WTC11 (cell line): ENCODE measurements around the gene PON1. TPM values are rescaled to one million over a fixed set of nuclear protein-coding genes. Genes with fewer than 3 reads are reported as not detected.

Experiments
- ATAC-seq: fragments of 200-7000 bp; cut with Tn5 transposase; 2 replicates; pipeline ENCODE4 v1.10.0; 2021; ENCODE audit warnings: mild to moderate bottlenecking, moderate library complexity
- CTCF ChIA-PET: fragments of 300-600 bp; sonication (Branson Sonifier 250); formaldehyde crosslinking; loops from one replicate; lab custom pipeline; 2021; ENCODE audit warnings: antibody characterized with exemption; lab: Charles Lee
- POLR2A ChIA-PET: fragments of 350-600 bp; sonication (Branson Sonifier 250); formaldehyde crosslinking; loops from one replicate; lab custom pipeline; 2021; ENCODE audit warnings: antibody characterized with exemption; lab: Charles Lee
- DNase-seq: peaks from one replicate; pipeline ENCODE4 v3.0.0; 2021; ENCODE audit warnings: low spot score
- H3K27ac Mint-ChIP-seq: 2 replicates; pipeline ENCODE4 v1.8.0; 2021; ENCODE audit warnings: mixed read lengths
- H3K27me3 Mint-ChIP-seq: 2 replicates; pipeline ENCODE4 v1.8.0; 2021; ENCODE audit warnings: low read depth, mild to moderate bottlenecking, moderate library complexity, mixed read lengths
- H3K36me3 Mint-ChIP-seq: 2 replicates; pipeline ENCODE4 v1.8.0; 2021; ENCODE audit warnings: mixed read lengths
- H3K4me1 Mint-ChIP-seq: 2 replicates; pipeline ENCODE4 v1.8.0; 2022; ENCODE audit warnings: mixed read lengths
- H3K4me3 Mint-ChIP-seq: 2 replicates; pipeline ENCODE4 v1.8.0; 2021; ENCODE audit warnings: mild to moderate bottlenecking, moderate library complexity, mixed read lengths
- H3K9me3 Mint-ChIP-seq: 2 replicates; pipeline ENCODE4 v1.8.0; 2021; ENCODE audit warnings: mixed read lengths
- CBFB ChIP-seq: sonication (generic); formaldehyde crosslinking; IDR thresholded peaks from 2 replicates; pipeline ENCODE4 v1.8.1; 2022; ENCODE audit warnings: mild to moderate bottlenecking, low read depth, missing genetic modification reagents
- CREM ChIP-seq: sonication (generic); formaldehyde crosslinking; IDR thresholded peaks from 2 replicates; pipeline ENCODE4 v1.8.1; 2022; ENCODE audit warnings: mild to moderate bottlenecking, missing genetic modification reagents, moderate library complexity
- FOXK1 ChIP-seq: sonication (generic); formaldehyde crosslinking; IDR thresholded peaks from 2 replicates; pipeline ENCODE4 v1.8.0; 2022; ENCODE audit warnings: mild to moderate bottlenecking, moderate library complexity, missing genetic modification reagents
- GABPB1 ChIP-seq: sonication (generic); formaldehyde crosslinking; IDR thresholded peaks from 2 replicates; pipeline ENCODE4 v1.8.1; 2023; ENCODE audit warnings: mild to moderate bottlenecking, missing genetic modification reagents
- IRF2 ChIP-seq: sonication (generic); formaldehyde crosslinking; IDR thresholded peaks from 2 replicates; pipeline ENCODE4 v1.8.0; 2022; ENCODE audit warnings: low read depth, missing genetic modification reagents, borderline replicate concordance
- NR2C2 ChIP-seq: sonication (generic); formaldehyde crosslinking; IDR thresholded peaks from 2 replicates; pipeline ENCODE4 v1.8.0; 2022; ENCODE audit warnings: mild to moderate bottlenecking, missing genetic modification reagents
- RELA ChIP-seq: sonication (generic); formaldehyde crosslinking; IDR thresholded peaks from 2 replicates; pipeline ENCODE4 v1.8.1; 2022; ENCODE audit warnings: missing genetic modification reagents, mild to moderate bottlenecking, borderline replicate concordance
- RORB ChIP-seq: fragments of 250-450 bp; sonication (Bioruptor Pico); IDR thresholded peaks from 2 replicates; pipeline ENCODE4 v1.9.0; 2021; ENCODE audit warnings: mild to moderate bottlenecking
- SMAD4 ChIP-seq: sonication (generic); formaldehyde crosslinking; IDR thresholded peaks from 2 replicates; pipeline ENCODE4 v1.8.0; 2022; ENCODE audit warnings: mild to moderate bottlenecking, missing genetic modification reagents
- TEAD1 ChIP-seq: sonication (generic); formaldehyde crosslinking; IDR thresholded peaks from 2 replicates; pipeline ENCODE4 v1.8.0; 2022; ENCODE audit warnings: mild to moderate bottlenecking, missing genetic modification reagents
- TP53 ChIP-seq: sonication (generic); formaldehyde crosslinking; IDR thresholded peaks from 2 replicates; pipeline ENCODE4 v1.8.1; 2023; ENCODE audit warnings: mild to moderate bottlenecking, missing genetic modification reagents
- ZNF232 ChIP-seq: sonication (generic); formaldehyde crosslinking; IDR thresholded peaks from 2 replicates; pipeline ENCODE4 v1.8.0; 2022; ENCODE audit warnings: mild to moderate bottlenecking, missing genetic modification reagents
- ZNF263 ChIP-seq: sonication (generic); formaldehyde crosslinking; IDR thresholded peaks from 2 replicates; pipeline ENCODE4 v1.8.1; 2022; ENCODE audit warnings: low read depth, mild to moderate bottlenecking, moderate library complexity, missing genetic modification reagents
- ZNF671 ChIP-seq: fragments of 250-450 bp; sonication (Bioruptor Pico); IDR thresholded peaks from 2 replicates; pipeline ENCODE4 v1.8.0; 2021; ENCODE audit warnings: mild to moderate bottlenecking
- total RNA-seq: library from RNA; stranded (reverse); gene quantifications from 3 replicates; pipeline ENCODE4 v1.2.3, GENCODE V29; 2021
- TF ChIP-seq, protein P1 (sequence below): sonication (generic); formaldehyde crosslinking; IDR thresholded peaks from 2 replicates; pipeline ENCODE4 v1.8.1; 2023; ENCODE audit warnings: mild to moderate bottlenecking, missing genetic modification reagents, borderline replicate concordance
- TF ChIP-seq, protein P2 (sequence below): sonication (generic); formaldehyde crosslinking; conservative IDR thresholded peaks from 2 replicates; pipeline ENCODE4 v1.8.1; 2023; ENCODE audit warnings: mild to moderate bottlenecking, low read depth, missing genetic modification reagents, moderate library complexity
- TF ChIP-seq, protein P3 (sequence below): fragments of 250-450 bp; sonication (Bioruptor Pico); IDR thresholded peaks from 2 replicates; pipeline ENCODE4 v1.9.0; 2021; ENCODE audit warnings: moderate library complexity, mild to moderate bottlenecking, inconsistent platforms, borderline replicate concordance
- TF ChIP-seq, protein P4 (sequence below): sonication (generic); formaldehyde crosslinking; IDR thresholded peaks from 2 replicates; pipeline ENCODE4 v1.8.0; 2022; ENCODE audit warnings: mild to moderate bottlenecking, missing genetic modification reagents
- TF ChIP-seq, protein P5 (sequence below): sonication (generic); formaldehyde crosslinking; IDR thresholded peaks from 2 replicates; pipeline ENCODE4 v1.8.1; 2022; ENCODE audit warnings: missing genetic modification reagents, borderline replicate concordance
- TF ChIP-seq, protein P6 (sequence below): fragments of 250-450 bp; sonication (Bioruptor Pico); IDR thresholded peaks from 2 replicates; pipeline ENCODE4 v1.9.0; 2021; ENCODE audit warnings: mild to moderate bottlenecking, borderline replicate concordance

Gene PON1
- total RNA-seq, 1 experiment from 2014 or later: 0.26 TPM

DNA sequence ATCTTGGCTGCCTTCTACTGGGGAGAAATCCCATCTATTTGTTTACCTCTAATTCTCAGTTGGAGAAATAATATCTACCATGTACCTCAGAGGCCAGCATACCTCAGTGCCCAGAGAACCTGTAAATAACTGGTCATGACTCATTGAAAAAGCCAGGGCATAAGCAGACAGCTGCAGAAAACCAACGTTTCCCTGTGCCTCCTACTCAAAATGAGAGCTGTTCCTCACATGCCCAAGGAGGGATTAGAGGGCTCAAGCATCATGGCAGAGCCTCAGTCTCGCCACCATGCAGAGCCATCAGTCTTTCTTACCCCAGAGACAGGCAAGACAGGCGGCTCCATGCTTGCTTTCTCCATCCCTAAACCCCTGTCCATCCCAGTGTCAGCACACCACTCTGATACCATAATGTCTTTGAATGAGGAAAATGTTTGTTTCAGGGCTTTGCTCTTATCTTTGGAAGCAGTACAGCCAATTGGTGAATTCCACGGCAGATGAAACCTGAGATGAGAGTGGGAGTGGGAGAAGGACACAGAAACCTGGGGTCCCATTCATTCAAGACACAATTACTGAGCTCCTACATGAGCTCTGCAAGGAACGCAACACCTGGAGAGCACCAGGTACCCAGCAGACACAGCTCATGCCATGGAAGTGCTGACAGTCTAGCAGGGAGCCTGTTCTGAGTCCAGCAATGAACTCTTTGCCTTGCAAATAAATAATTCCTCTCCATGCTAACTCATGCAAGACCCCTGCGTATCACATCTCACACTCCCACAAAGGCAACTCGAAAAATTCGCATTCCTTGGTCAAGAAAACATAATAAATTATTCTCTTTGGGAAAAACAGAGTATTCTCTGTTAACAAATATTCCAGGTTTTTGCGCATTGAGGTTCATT, 21.1 kb downstream of the PON1 start:
- H3K4me1 Mint-ChIP-seq: peaks cover 3% of the 10 kb centered on the region; the same call in 1 of the 2 replicates
- H3K27me3 Mint-ChIP-seq: no peaks in the 10 kb centered on the region
- no peaks in the 10 kb centered on the region for H3K36me3 Mint-ChIP-seq
- ChIA-PET CTCF (interaction anchor here (1.1 kb wide), 1 partner anchor 93 kb away, joined by 4 read pairs; the partner anchor contains the start of gene PON3), POLR2A (no interaction called here)
- ATAC-seq (no peak), DNase-seq (no peak)
- no peak overlapping the region for H3K4me3 Mint-ChIP-seq
- H3K27ac Mint-ChIP-seq: no peak overlapping the region
- TF ChIP-seq, protein P1, sequence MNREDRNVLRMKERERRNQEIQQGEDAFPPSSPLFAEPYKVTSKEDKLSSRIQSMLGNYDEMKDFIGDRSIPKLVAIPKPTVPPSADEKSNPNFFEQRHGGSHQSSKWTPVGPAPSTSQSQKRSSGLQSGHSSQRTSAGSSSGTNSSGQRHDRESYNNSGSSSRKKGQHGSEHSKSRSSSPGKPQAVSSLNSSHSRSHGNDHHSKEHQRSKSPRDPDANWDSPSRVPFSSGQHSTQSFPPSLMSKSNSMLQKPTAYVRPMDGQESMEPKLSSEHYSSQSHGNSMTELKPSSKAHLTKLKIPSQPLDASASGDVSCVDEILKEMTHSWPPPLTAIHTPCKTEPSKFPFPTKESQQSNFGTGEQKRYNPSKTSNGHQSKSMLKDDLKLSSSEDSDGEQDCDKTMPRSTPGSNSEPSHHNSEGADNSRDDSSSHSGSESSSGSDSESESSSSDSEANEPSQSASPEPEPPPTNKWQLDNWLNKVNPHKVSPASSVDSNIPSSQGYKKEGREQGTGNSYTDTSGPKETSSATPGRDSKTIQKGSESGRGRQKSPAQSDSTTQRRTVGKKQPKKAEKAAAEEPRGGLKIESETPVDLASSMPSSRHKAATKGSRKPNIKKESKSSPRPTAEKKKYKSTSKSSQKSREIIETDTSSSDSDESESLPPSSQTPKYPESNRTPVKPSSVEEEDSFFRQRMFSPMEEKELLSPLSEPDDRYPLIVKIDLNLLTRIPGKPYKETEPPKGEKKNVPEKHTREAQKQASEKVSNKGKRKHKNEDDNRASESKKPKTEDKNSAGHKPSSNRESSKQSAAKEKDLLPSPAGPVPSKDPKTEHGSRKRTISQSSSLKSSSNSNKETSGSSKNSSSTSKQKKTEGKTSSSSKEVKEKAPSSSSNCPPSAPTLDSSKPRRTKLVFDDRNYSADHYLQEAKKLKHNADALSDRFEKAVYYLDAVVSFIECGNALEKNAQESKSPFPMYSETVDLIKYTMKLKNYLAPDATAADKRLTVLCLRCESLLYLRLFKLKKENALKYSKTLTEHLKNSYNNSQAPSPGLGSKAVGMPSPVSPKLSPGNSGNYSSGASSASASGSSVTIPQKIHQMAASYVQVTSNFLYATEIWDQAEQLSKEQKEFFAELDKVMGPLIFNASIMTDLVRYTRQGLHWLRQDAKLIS (CRISPR knock-in tag): no peak
- TF ChIP-seq ZNF671 (CRISPR knock-in tag): no peak
- no peak for TF ChIP-seq ZNF232
- no peak for TF ChIP-seq SMAD4 (CRISPR knock-in tag)
- TF ChIP-seq CBFB (CRISPR knock-in tag): no peak
- no peak for TF ChIP-seq NR2C2 (CRISPR knock-in tag)
- no peak for TF ChIP-seq CREM (CRISPR knock-in tag)
- no peak for TF ChIP-seq GABPB1 (CRISPR knock-in tag)
- no peak for TF ChIP-seq RORB
- TF ChIP-seq TEAD1: no peak
- TF ChIP-seq IRF2 (CRISPR knock-in tag): no peak
- TF ChIP-seq TP53 (CRISPR knock-in tag): no peak
- TF ChIP-seq, protein P2, sequence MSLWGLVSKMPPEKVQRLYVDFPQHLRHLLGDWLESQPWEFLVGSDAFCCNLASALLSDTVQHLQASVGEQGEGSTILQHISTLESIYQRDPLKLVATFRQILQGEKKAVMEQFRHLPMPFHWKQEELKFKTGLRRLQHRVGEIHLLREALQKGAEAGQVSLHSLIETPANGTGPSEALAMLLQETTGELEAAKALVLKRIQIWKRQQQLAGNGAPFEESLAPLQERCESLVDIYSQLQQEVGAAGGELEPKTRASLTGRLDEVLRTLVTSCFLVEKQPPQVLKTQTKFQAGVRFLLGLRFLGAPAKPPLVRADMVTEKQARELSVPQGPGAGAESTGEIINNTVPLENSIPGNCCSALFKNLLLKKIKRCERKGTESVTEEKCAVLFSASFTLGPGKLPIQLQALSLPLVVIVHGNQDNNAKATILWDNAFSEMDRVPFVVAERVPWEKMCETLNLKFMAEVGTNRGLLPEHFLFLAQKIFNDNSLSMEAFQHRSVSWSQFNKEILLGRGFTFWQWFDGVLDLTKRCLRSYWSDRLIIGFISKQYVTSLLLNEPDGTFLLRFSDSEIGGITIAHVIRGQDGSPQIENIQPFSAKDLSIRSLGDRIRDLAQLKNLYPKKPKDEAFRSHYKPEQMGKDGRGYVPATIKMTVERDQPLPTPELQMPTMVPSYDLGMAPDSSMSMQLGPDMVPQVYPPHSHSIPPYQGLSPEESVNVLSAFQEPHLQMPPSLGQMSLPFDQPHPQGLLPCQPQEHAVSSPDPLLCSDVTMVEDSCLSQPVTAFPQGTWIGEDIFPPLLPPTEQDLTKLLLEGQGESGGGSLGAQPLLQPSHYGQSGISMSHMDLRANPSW (CRISPR knock-in tag): no peak
- TF ChIP-seq, protein P3, sequence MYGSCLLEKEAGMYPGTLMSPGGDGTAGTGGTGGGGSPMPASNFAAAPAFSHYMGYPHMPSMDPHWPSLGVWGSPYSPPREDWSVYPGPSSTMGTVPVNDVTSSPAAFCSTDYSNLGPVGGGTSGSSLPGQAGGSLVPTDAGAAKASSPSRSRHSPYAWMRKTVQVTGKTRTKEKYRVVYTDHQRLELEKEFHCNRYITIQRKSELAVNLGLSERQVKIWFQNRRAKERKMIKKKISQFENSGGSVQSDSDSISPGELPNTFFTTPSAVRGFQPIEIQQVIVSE (CRISPR knock-in tag): no peak
- TF ChIP-seq, protein P4, sequence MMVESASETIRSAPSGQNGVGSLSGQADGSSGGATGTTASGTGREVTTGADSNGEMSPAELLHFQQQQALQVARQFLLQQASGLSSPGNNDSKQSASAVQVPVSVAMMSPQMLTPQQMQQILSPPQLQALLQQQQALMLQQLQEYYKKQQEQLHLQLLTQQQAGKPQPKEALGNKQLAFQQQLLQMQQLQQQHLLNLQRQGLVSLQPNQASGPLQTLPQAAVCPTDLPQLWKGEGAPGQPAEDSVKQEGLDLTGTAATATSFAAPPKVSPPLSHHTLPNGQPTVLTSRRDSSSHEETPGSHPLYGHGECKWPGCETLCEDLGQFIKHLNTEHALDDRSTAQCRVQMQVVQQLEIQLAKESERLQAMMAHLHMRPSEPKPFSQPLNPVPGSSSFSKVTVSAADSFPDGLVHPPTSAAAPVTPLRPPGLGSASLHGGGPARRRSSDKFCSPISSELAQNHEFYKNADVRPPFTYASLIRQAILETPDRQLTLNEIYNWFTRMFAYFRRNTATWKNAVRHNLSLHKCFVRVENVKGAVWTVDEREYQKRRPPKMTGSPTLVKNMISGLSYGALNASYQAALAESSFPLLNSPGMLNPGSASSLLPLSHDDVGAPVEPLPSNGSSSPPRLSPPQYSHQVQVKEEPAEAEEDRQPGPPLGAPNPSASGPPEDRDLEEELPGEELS (CRISPR knock-in tag): no peak
- no peak for TF ChIP-seq RELA (CRISPR knock-in tag)
- TF ChIP-seq, protein P5, sequence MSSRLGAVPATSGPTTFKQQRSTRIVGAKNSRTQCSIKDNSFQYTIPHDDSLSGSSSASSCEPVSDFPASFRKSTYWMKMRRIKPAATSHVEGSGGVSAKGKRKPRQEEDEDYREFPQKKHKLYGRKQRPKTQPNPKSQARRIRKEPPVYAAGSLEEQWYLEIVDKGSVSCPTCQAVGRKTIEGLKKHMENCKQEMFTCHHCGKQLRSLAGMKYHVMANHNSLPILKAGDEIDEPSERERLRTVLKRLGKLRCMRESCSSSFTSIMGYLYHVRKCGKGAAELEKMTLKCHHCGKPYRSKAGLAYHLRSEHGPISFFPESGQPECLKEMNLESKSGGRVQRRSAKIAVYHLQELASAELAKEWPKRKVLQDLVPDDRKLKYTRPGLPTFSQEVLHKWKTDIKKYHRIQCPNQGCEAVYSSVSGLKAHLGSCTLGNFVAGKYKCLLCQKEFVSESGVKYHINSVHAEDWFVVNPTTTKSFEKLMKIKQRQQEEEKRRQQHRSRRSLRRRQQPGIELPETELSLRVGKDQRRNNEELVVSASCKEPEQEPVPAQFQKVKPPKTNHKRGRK (CRISPR knock-in tag): no peak
- no peak for TF ChIP-seq ZNF263 (CRISPR knock-in tag)
- no peak for TF ChIP-seq FOXK1
- TF ChIP-seq, protein P6, sequence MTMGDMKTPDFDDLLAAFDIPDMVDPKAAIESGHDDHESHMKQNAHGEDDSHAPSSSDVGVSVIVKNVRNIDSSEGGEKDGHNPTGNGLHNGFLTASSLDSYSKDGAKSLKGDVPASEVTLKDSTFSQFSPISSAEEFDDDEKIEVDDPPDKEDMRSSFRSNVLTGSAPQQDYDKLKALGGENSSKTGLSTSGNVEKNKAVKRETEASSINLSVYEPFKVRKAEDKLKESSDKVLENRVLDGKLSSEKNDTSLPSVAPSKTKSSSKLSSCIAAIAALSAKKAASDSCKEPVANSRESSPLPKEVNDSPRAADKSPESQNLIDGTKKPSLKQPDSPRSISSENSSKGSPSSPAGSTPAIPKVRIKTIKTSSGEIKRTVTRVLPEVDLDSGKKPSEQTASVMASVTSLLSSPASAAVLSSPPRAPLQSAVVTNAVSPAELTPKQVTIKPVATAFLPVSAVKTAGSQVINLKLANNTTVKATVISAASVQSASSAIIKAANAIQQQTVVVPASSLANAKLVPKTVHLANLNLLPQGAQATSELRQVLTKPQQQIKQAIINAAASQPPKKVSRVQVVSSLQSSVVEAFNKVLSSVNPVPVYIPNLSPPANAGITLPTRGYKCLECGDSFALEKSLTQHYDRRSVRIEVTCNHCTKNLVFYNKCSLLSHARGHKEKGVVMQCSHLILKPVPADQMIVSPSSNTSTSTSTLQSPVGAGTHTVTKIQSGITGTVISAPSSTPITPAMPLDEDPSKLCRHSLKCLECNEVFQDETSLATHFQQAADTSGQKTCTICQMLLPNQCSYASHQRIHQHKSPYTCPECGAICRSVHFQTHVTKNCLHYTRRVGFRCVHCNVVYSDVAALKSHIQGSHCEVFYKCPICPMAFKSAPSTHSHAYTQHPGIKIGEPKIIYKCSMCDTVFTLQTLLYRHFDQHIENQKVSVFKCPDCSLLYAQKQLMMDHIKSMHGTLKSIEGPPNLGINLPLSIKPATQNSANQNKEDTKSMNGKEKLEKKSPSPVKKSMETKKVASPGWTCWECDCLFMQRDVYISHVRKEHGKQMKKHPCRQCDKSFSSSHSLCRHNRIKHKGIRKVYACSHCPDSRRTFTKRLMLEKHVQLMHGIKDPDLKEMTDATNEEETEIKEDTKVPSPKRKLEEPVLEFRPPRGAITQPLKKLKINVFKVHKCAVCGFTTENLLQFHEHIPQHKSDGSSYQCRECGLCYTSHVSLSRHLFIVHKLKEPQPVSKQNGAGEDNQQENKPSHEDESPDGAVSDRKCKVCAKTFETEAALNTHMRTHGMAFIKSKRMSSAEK (CRISPR knock-in tag): no peak
- no peaks in the 10 kb centered on the region for H3K9me3 Mint-ChIP-seq
